NCI-H1417 treated with DMSO at 0.1 percent for 48 hours (cell line): ENCODE data around the gene SP2.
"Not testable (repeated sequence)": the region's sequence is repeated elsewhere in the genome, so short reads cannot be mapped to it uniquely, and the experiment has no call there.

ENCODE experiments used
- DNase-seq: peaks from one replicate; lab custom pipeline; 2025; lab: John Stamatoyannopoulos, UW

The SP2 gene

GRCh38 chr17:47918991-47919390 is 23.0 kb downstream of the SP2 start:
- no peak for DNase-seq

DNA sequence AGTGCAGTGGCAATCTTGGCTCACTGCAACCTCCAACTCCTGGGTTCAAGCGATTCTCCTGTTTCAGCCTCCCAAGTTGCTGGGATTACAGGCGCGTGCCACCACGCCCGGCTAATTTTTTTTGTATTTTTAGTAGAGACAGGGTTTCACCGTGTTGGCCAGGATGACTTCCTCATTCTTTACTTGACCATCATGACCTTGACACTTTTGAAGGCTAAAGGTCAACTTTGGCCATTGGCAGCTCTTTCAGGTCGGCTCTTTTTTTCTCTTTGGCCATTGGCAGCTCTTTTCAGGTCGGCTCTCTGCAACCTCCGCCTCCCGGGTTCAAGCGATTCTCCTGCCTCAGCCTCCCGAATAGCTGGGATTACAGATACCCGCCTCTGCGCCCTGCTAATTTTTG is 23.9 kb downstream of the SP2 start:
- not testable (repeated sequence) for DNase-seq

DNA sequence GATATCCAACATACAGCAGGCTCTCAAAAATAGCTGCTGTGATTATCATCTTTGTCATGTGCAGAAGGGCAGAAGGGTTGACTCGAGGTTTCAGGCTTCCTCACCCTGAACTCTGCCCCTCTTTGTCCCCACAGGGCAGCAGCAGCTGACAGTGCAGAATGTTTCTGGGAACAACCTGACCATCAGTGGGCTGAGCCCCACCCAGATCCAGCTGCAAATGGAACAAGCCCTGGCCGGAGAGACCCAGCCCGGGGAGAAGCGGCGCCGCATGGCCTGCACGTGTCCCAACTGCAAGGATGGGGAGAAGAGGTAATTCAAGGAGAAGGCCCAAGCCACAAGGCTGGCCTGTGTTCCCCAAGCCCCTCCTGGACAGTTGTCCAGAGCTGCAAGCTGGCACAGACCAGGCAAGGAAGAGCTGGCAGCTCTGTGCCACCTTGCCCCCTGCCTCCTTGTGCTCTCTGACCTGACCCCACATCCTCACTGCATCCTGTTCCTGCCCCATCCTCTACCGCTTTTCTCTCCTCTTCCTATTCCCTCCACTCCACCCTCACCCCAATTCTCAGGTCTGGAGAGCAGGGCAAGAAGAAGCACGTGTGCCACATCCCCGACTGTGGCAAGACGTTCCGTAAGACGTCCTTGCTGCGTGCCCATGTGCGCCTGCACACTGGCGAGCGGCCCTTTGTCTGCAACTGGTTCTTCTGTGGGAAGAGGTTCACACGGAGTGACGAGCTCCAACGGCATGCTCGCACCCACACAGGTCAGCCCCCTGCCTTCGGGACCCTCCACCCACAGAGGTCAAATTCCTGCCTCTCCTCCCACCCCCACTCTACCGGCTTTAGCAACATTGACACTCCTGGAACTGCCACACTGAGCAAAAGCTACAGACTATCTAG is 29.0 kb downstream of the SP2 start:
- DNase-seq = no peak

- DNase-seq = no peak
Observed at GRCh38 chr17:47925678-47925988, 29.6 kb downstream of the SP2 start.

- DNase-seq = no peak
Observed at GRCh38 chr17:47927821-47928400, 31.9 kb downstream of the SP2 start.

GRCh38 chr17:47928415-47928814 is 32.4 kb downstream of the SP2 start:
- no peak for DNase-seq

DNA sequence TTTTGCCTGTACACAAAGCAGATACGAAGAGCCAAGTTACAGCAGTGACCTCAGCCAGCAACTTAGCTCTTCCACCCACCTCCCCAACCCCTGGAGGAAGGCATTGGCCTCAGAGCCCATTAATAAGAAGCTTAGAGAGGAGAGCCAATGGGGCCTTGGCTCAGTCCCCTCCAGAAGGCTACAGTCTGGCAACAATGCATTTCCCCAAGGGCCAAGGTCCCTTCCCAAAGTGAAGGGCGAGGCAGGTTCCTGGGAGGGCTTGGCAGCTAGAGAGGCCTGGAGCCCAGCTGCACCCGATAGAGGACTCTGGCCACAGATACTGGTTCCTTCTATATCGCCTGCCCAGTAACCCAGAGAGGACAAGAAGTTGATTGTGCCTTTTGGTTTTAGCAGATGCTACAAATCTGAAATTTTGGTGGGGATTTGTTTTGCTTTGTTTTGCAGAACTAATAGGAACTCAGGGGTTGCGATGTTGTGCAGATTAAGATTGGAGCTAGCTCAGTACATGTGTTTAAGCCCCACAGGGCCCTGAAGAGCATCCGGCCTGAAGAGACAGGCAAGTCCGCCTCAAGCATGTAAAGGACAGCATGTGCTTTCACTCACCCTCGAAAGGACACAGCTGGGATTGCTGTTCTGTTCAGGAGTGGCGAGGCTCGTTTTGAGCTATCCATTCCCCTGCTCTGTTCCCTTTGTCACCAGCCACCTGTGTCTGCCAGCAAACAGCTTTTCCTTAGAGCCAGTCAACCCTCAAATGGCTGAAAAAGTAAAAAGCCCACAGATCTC is 33.4 kb downstream of the SP2 start:
- no peak for DNase-seq

- no peak for DNase-seq
Observed at GRCh38 chr17:47931848-47932247, 35.8 kb downstream of the SP2 start.

DNA sequence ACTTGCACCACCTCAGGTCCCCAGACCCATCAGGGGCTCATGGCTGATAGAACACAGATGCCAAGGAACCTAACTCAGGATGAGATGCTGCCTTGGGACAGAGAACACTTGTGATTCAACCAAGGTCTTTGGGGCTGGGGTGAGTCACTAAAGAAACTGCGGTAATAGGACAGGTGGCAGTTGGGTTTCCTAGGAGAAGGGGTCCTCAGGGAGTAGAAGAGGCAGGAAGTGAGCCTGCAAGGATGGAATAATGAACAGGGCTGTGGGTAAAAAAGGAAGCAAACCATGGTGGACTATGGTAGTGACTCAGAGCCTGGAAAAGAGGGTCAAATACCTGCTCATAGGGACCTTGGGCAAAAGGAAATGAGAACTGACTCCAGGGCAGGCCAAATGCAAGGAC is 38.8 kb downstream of the SP2 start:
- no peak for DNase-seq

DNA sequence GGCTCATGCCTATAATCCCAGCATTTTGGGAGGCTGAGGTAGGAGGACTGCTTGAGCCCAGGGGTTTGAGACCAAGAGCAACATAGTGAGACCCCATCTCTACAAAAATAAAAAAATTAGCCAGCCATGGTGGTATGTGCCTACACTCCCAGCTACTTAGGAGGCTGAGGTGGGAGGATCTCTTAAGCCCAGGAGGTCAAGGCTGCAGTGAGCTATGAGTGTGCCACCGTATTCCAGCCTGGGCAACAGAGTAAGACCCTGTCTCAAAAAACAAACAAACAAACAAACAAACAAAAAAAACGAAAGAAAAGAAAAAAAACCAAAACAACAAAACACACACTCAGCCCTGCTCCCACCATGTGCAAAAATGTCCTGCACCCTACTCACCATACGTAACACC is 39.4 kb downstream of the SP2 start:
- DNase-seq = not testable (repeated sequence)

DNA sequence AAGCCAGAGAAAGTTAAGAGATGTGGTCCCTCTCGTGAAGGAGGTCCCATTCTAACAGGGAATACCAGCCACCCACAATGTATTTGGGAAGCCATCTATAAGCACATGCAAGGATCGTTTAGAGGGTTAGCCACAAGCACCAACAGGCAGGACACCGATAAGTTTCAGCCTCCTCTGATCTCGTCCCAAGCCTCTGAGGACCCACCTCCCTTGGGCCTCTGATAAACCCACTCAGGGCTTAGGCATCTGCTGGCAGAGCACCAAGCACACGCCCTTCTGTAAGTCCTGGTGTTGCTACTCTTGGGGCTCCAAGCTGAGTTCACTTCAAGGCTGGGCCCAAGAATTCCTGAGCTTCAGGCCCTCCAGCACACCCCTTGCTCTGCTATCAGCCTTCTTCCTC is 39.9 kb downstream of the SP2 start:
- no peak for DNase-seq

GRCh38 chr17:47937941-47938340 is 41.9 kb downstream of the SP2 start:
- no peak for DNase-seq

GRCh38 chr17:47941246-47942095 is 45.4 kb downstream of the SP2 start, which contains the start of gene PNPO:
Gene PNPO, plus strand, starts transcription at chr17:47941571. Its CDS starts 105 bp downstream, at chr17:47941676.
- peak; percentile 86 for DNase-seq

GRCh38 chr17:47942096-47942510 is 46.1 kb downstream of the SP2 start:
- no peak for DNase-seq

GRCh38 chr17:47942568-47942967 is 46.5 kb downstream of the SP2 start:
- DNase-seq = no peak

DNA sequence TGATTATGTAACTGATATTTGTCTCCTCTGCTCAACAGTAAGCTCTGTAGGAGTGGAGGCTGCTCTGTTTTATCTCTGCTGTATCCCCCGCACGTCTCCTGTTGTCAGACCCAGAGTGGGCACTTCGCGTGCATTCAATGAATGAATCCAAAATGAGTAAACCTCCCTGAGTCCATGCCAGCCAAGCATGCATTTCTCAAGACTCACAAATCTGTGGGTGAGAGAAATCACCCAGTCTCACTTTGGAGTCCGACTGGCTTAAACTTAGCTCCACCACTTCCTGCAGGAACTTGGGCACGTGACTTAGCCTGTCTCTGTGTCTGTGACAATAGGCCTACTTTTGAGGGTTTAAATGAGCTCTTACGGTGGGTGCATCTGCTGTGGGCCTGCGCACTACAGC is 49.0 kb downstream of the SP2 start:
- no peak for DNase-seq

GRCh38 chr17:47945529-47946508 is 49.8 kb downstream of the SP2 start:
- no peak for DNase-seq

GRCh38 chr17:47946516-47946915 is 50.5 kb downstream of the SP2 start:
- DNase-seq = no peak

DNA sequence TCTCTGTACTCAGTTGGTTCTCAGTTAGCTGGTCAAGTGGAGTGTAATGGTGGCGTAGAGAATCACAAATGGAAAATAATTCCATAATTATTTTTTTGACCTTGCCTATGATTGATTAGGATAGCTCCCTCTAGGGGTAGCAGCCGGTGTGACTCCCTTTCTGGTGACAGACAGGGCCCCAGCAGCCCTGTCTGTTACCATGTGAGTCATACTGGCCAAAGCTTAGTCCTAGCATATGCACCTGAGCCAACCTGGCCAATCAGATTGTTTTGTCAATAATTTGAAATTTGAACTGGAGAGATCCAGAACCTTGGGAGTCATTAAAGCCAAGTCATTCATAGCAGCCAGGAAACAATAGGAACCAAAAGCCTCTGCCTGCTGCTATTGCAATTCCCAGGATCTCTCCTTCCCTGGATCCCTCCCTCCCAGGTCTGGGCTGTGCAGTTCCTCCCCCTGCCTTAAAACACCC is 50.9 kb downstream of the SP2 start:
- peak; percentile 10 for DNase-seq

DNA sequence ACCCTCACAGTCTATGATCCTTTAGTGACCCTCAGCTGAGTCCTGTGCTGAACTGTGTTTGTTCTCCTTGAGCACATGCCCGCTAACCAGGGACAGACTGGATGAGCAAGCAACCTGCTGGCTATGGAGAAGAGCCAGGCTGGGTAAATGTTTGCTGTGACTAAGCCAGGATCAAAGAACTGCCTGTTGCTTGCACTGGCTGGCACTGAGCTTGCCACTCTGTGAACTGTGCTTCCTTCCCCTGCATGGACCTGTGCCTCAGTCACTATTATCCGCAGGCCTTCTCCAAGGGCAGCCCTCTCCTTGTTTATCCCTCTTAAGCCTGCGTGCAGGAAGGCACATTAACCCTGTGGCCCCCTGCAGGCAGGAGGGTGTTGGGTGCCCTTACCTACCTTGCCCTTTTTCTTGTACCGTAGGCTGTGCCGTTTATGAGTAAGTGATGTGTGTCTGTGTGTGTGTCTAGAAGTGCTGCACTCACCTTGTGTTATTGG is 52.7 kb downstream of the SP2 start:
- DNase-seq = no peak
